GM21723 (cell line): Measurements from ENCODE around the gene ACSL1.

Experiments used
- ATAC-seq: cut with Tn5 transposase; IDR thresholded peaks from one replicate; pipeline ENCODE4 v1.9.1; 2021; ENCODE audit warnings: mild to moderate bottlenecking, moderate library complexity; ENCODE audit not compliant: unreplicated experiment

ACSL1 gene

GRCh38 chr4:184812651-184813181 lies 13.1 kb downstream of the ACSL1 start:
- ATAC-seq: no peak

- no peak for ATAC-seq
Observed at GRCh38 chr4:184812199-184812542, 13.6 kb downstream of the ACSL1 start.

- ATAC-seq: no peak
Observed at GRCh38 chr4:184811526-184812198, 14.1 kb downstream of the ACSL1 start.

- no peak for ATAC-seq
Observed at GRCh38 chr4:184810720-184811119, 15.0 kb downstream of the ACSL1 start.

GRCh38 chr4:184808713-184809050 lies 17.1 kb downstream of the ACSL1 start:
- no peak for ATAC-seq

- ATAC-seq: no peak
Observed at GRCh38 chr4:184807797-184808712, 17.7 kb downstream of the ACSL1 start.

- ATAC-seq: no peak
Observed at GRCh38 chr4:184807256-184807655, 18.5 kb downstream of the ACSL1 start.

GRCh38 chr4:184806711-184807110 lies 19.1 kb downstream of the ACSL1 start:
- ATAC-seq: no peak

- no peak for ATAC-seq
Observed at GRCh38 chr4:184806229-184806550, 19.6 kb downstream of the ACSL1 start.

GRCh38 chr4:184805462-184806228 lies 20.1 kb downstream of the ACSL1 start:
- peak; percentile 61 for ATAC-seq

GRCh38 chr4:184804621-184805020 lies 21.1 kb downstream of the ACSL1 start:
- ATAC-seq: no peak

GRCh38 chr4:184803874-184804273 lies 21.9 kb downstream of the ACSL1 start:
- no peak for ATAC-seq

- no peak for ATAC-seq
Observed at GRCh38 chr4:184803133-184803532, 22.6 kb downstream of the ACSL1 start.

- ATAC-seq: no peak
Observed at GRCh38 chr4:184802697-184803015, 23.1 kb downstream of the ACSL1 start.

GRCh38 chr4:184801781-184802696 lies 23.7 kb downstream of the ACSL1 start:
- ATAC-seq: no peak

- no peak for ATAC-seq
Observed at GRCh38 chr4:184798504-184798903, 27.3 kb downstream of the ACSL1 start.

- ATAC-seq: no peak
Observed at GRCh38 chr4:184796906-184797305, 28.9 kb downstream of the ACSL1 start.

GRCh38 chr4:184795214-184795844 lies 30.4 kb downstream of the ACSL1 start:
- ATAC-seq: no peak

- no peak for ATAC-seq
Observed at GRCh38 chr4:184794470-184794869, 31.3 kb downstream of the ACSL1 start.

GRCh38 chr4:184793735-184794355 lies 31.9 kb downstream of the ACSL1 start:
- ATAC-seq: no peak
